ENCODE measurements around the gene DHRS13. TPM values are rescaled to one million over a fixed set of nuclear protein-coding genes. Genes with fewer than 3 reads are reported as not detected.

The DHRS13 gene
- total and polyA plus RNA-seq, 2 experiments from 2014 or later: 35.4 to 40.9 TPM

- H3K4me3 ChIP-seq: no peak overlapping the region
- H3K27ac ChIP-seq: no peak overlapping the region
- H3K9me3 ChIP-seq (ENCODE audit: low read depth): no peaks in the 10 kb centered on the region
- DNase-seq (ENCODE audit: low read depth in 1 of 2, low spot score in 1 of 2): no peak
- peaks cover 86% of the 10 kb centered on the region for H3K36me3 ChIP-seq
- no peaks in the 10 kb centered on the region for H3K4me1 ChIP-seq (ENCODE audit: low read depth)
- H3K27me3 ChIP-seq: no peaks in the 10 kb centered on the region
- peak; percentile 32 for TF ChIP-seq CTCF (IDR thresholded peaks at IDR 0.05; ENCODE audit: low read depth, low read length)
Measured at GRCh38 chr17:28912281-28912937, 9.5 kb upstream of the DHRS13 start.

- Histone ChIP-seq H3K4me3 (no peak overlapping the region), H3K9me3 (ENCODE audit: low read depth) (no peaks in the 10 kb centered on the region), H3K27ac (no peak overlapping the region), H3K36me3 (peaks cover 84% of the 10 kb centered on the region), H3K4me1 (ENCODE audit: low read depth) (no peaks in the 10 kb centered on the region), H3K27me3 (no peaks in the 10 kb centered on the region)
- no peak for DNase-seq (ENCODE audit: low read depth in 1 of 2, low spot score in 1 of 2)
- no peak for TF ChIP-seq CTCF (IDR thresholded peaks at IDR 0.05; ENCODE audit: low read depth, low read length)
Measured at GRCh38 chr17:28911411-28912045, 8.6 kb upstream of the DHRS13 start.

GRCh38 chr17:28910534-28910933 lies 7.7 kb upstream of the DHRS13 start:
- Histone ChIP-seq H3K36me3 (peaks cover 83% of the 10 kb centered on the region), H3K9me3 (ENCODE audit: low read depth) (no peaks in the 10 kb centered on the region), H3K4me1 (ENCODE audit: low read depth) (no peaks in the 10 kb centered on the region), H3K27me3 (no peaks in the 10 kb centered on the region), H3K27ac (no peak overlapping the region), H3K4me3 (no peak overlapping the region)
- TF ChIP-seq CTCF (IDR thresholded peaks at IDR 0.05; ENCODE audit: low read depth, low read length): no peak
- DNase-seq (ENCODE audit: low read depth in 1 of 2, low spot score in 1 of 2): no peak

GRCh38 chr17:28908640-28909167 lies 5.8 kb upstream of the DHRS13 start:
- TF ChIP-seq CTCF (IDR thresholded peaks at IDR 0.05; ENCODE audit: low read depth, low read length): no peak
- H3K36me3 ChIP-seq: peaks cover 69% of the 10 kb centered on the region

GRCh38 chr17:28907709-28908475 lies 5.0 kb upstream of the DHRS13 start:
- Histone ChIP-seq H3K9me3 (ENCODE audit: low read depth) (no peaks in the 10 kb centered on the region), H3K36me3 (peaks cover 62% of the 10 kb centered on the region), H3K4me1 (ENCODE audit: low read depth) (no peaks in the 10 kb centered on the region), H3K27me3 (no peaks in the 10 kb centered on the region), H3K27ac (no peak overlapping the region), H3K4me3 (no peak overlapping the region)
- peak in 1 of 2 donors; percentile 66 for DNase-seq (ENCODE audit: low read depth in 1 of 2, low spot score in 1 of 2)
- TF ChIP-seq CTCF (IDR thresholded peaks at IDR 0.05; ENCODE audit: low read depth, low read length): no peak

More at GRCh38 chr17:28908640-28909167, 5.8 kb upstream of the DHRS13 start:
- Histone ChIP-seq H3K4me3 (no peak overlapping the region), H3K27me3 (no peaks in the 10 kb centered on the region), H3K4me1 (ENCODE audit: low read depth) (no peaks in the 10 kb centered on the region), H3K27ac (no peak overlapping the region), H3K9me3 (ENCODE audit: low read depth) (no peaks in the 10 kb centered on the region)
- DNase-seq (ENCODE audit: low read depth in 1 of 2, low spot score in 1 of 2): peak in 1 of 2 donors; percentile 75

Data from cardiac muscle cell (in vitro differentiated cells and primary cell).